GM12878 (cell line): Measurements from ENCODE around the gene MICAL3. TPM values are rescaled to one million over a fixed set of nuclear protein-coding genes. Genes with fewer than 3 reads are reported as not detected.
A peak's percentile ranks its signal among the peaks of the same experiment; 100 is the strongest.

ENCODE experiments used
- BACH1 ChIP-seq: fragments of 450-650 bp; IDR thresholded peaks from 2 replicates; pipeline ENCODE4 v1.6.1; 2017; ENCODE audit warnings: mild to moderate bottlenecking, borderline replicate concordance
- BHLHE40 ChIP-seq, 2 experiments: fragments of 450-650 bp in 1 of 2; IDR thresholded peaks; 2 replicates each; pipeline ENCODE4 v1.6.1; 2011 to 2017; ENCODE audit warnings: low read depth in 2 of 2, borderline replicate concordance in 1 of 2, improper control_type of control experiment in 1 of 2, low read length in 1 of 2, mild to moderate bottlenecking in 1 of 2
- EP300 ChIP-seq, 2 experiments: fragments of 150-350 bp in 1 of 2; IDR thresholded peaks; 2 replicates each; pipeline ENCODE4 v1.6.1; 2011 to 2012; ENCODE audit warnings: low read depth in 2 of 2, low read length in 2 of 2, borderline replicate concordance in 1 of 2, improper control_type of control experiment in 1 of 2, inconsistent platforms in 1 of 2; ENCODE audit not compliant: control insufficient read depth in 1 of 2
- FOXM1 ChIP-seq: IDR thresholded peaks from 2 replicates; pipeline ENCODE4 v1.6.1; 2012; ENCODE audit warnings: low read depth, mild to moderate bottlenecking, inconsistent platforms, low read length, moderate library complexity
- IKZF1 ChIP-seq: fragments of 450-650 bp; conservative IDR thresholded peaks from 2 replicates; pipeline ENCODE4 v1.6.1; 2017; ENCODE audit warnings: antibody characterized with exemption, mild to moderate bottlenecking
- IRF4 ChIP-seq: IDR thresholded peaks from 2 replicates; pipeline ENCODE4 v1.6.1; 2011; ENCODE audit warnings: low read depth, low read length
- MEF2A ChIP-seq: IDR thresholded peaks from 2 replicates; pipeline ENCODE4 v1.6.1; 2011; ENCODE audit warnings: low read depth, mild to moderate bottlenecking, low read length, moderate library complexity; ENCODE audit not compliant: insufficient read depth
- MTA3 ChIP-seq: IDR thresholded peaks from 2 replicates; pipeline ENCODE4 v1.6.1; 2012; ENCODE audit warnings: low read length, inconsistent platforms, borderline replicate concordance
- MXI1 ChIP-seq: fragments of 150-350 bp; IDR thresholded peaks from 2 replicates; pipeline ENCODE4 v1.6.1; 2011; ENCODE audit warnings: low read depth, mild to moderate bottlenecking, inconsistent platforms, low read length, improper control_type of control experiment
- NBN ChIP-seq: fragments of 450-650 bp; IDR thresholded peaks from 2 replicates; pipeline ENCODE4 v1.6.1; 2016
- POLR2AphosphoS5 ChIP-seq: IDR thresholded peaks from 2 replicates; pipeline ENCODE4 v1.6.1; 2011; ENCODE audit warnings: mild to moderate bottlenecking, low read length, inconsistent platforms
- STAT1 ChIP-seq: fragments of 450-650 bp; conservative IDR thresholded peaks from 2 replicates; pipeline ENCODE4 v1.6.1; 2014; ENCODE audit warnings: antibody characterized with exemption, mild to moderate bottlenecking
- SUZ12 ChIP-seq: fragments of 200-600 bp; sonication (generic); IDR thresholded peaks from one replicate; pipeline ENCODE4 v1.6.1; 2018; ENCODE audit warnings: antibody characterized with exemption, mild to moderate bottlenecking; ENCODE audit not compliant: unreplicated experiment
- TBL1XR1 ChIP-seq: IDR thresholded peaks from 2 replicates; pipeline ENCODE4 v1.6.1; 2012; ENCODE audit warnings: low read depth, low read length, improper control_type of control experiment
- TCF7 ChIP-seq: IDR thresholded peaks from 2 replicates; pipeline ENCODE4 v1.6.1; 2014; ENCODE audit warnings: antibody characterized with exemption, borderline replicate concordance
- YY1 ChIP-seq: IDR thresholded peaks from 2 replicates; pipeline ENCODE4 v1.6.1; 2011; ENCODE audit warnings: low read depth, mild to moderate bottlenecking, low read length
- ZNF217 ChIP-seq: fragments of 450-650 bp; IDR thresholded peaks from 2 replicates; pipeline ENCODE4 v1.6.1; 2017; ENCODE audit warnings: antibody characterized with exemption, mild to moderate bottlenecking
- ZNF274 ChIP-seq: IDR thresholded peaks from one replicate; pipeline ENCODE4 v1.8.0; 2011; ENCODE audit not compliant: insufficient read length, insufficient read depth
- polyA plus RNA-seq, 11 experiments: library from polyadenylated mRNA; depleted of rRNA in 4 of 11; unstranded in 6 of 11; stranded (reverse) in 5 of 11; fragments of >200 nt; fragmentation: Nextera tagmentation in 4 of 11; fragmentation: Illumina TruSeq in 1 of 11; extraction: Ambion mirVana in 4 of 11; extraction: Trizol in 1 of 11; gene quantifications; 1 replicate in 1 of 11; 2 replicates in 10 of 11; pipeline versions ENCODE4 v1.2.1 to v1.2.3, GENCODE V29; 2011 to 2016; ENCODE audit warnings: inconsistent platforms in 2 of 11, missing spikeins in 2 of 11, low read depth in 1 of 11
- total RNA-seq, 4 experiments: library from RNA; depleted of rRNA in 3 of 4; stranded (reverse); fragments of >200 nt in 3 of 4; fragmentation: Illumina TruSeq in 1 of 4; extraction: Trizol in 1 of 4; gene quantifications; 2 replicates each; pipeline versions ENCODE4 v1.2.1 to v1.2.3, GENCODE V29; 2013 to 2021
- TF ChIP-seq, protein P1 (sequence below): IDR thresholded peaks from 2 replicates; pipeline ENCODE4 v1.6.1; 2011; ENCODE audit warnings: borderline replicate concordance, low read depth, mild to moderate bottlenecking, moderate library complexity, low read length; ENCODE audit not compliant: insufficient read depth, poor library complexity, severe bottlenecking
- TF ChIP-seq, protein P2 (sequence below): fragments of 450-650 bp; IDR thresholded peaks from 2 replicates; pipeline ENCODE4 v1.6.1; 2017; ENCODE audit warnings: mild to moderate bottlenecking
- TF ChIP-seq, protein P3 (sequence below): fragments of 450-650 bp; IDR thresholded peaks from 2 replicates; pipeline ENCODE4 v1.6.1; 2018; ENCODE audit warnings: mild to moderate bottlenecking, low read depth, moderate library complexity; ENCODE audit not compliant: partially characterized antibody
- TF ChIP-seq, protein P4 (sequence below): fragments of 450-650 bp; IDR thresholded peaks from 2 replicates; pipeline ENCODE4 v1.6.1; 2016; ENCODE audit warnings: mild to moderate bottlenecking

Gene MICAL3
- total and polyA plus RNA-seq, 10 of the 15 experiments (the other 5 are each of a cell fraction or from before 2014, with no cell fraction given): 2.6 to 92.2 (median 24.0) TPM

DNA sequence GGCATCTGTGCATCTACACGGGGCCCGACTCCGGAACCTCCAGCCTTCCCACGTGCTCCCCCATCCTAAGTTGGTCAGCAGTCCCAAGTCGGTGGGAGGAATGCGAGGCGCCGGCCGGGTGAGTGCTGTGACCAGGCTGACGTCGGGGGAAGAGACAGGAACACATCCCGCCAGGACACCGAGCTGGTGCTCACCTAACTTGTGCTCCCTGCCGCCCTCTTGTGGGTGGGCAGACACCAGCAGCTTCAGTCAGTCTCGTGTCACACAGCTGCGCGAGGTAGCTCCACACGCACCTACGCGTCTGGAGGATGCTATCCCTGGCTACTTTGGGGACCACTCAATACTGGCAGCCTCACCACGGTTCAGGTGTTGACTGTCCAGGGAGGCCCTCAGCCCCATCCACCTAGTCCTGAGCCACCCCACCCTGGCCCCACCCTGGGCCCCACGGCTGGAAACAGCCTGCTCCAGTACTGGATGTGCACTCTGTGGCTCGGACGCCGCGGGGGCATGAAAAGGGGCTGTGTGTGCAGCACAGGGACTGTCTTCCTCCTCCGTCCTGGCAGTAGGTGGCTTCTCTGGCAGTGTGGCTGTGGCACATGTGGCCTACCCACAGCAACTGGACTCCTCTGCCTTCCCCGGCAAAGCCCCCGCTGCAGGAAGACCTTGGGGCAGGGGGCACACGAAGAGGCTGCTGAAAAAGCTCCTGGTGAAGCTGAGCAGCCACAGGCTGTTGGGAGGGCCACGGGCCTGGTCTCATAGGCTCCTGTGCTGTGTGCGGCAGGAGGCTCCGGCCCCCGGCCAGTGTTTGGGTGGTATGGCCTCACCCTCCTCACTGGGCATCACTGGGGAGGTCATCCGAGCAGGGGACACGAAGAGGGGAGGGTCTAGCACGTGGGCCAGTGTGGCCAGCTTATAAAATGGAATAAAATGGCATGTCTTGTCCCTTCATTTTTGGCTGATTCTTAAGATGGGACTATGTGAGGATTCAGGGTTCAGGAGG, 238.9 kb downstream of the MICAL3 start (continued):
- TF ChIP-seq MTA3 (no peak), BACH1 (peak; percentile 24; the same call in 1 of the 2 replicates), NBN (peak; percentile 35; the same call in 1 of the 2 replicates), TBL1XR1 (no peak), IRF4 (0 out of 2 replicates have a peak, but pooled peaks have one; percentile 31), IKZF1 (peak; percentile 41; the same call in 1 of the 2 replicates), SUZ12 (no peak), POLR2AphosphoS5 (peak; percentile 58; the same call in 1 of the 2 replicates), MEF2A (0 out of 2 replicates have a peak, but pooled peaks have one; percentile 24), YY1 (0 out of 2 replicates have a peak, but pooled peaks have one; percentile 37), EP300 (IDR thresholded peaks at IDR 0.05; ENCODE audit: borderline replicate concordance in 1 of 2, control insufficient read depth in 1 of 2, low read depth in 2 of 2, low read length in 2 of 2) (no peak), STAT1 (no peak), TCF7 (no peak), ZNF217 (no peak), BHLHE40 (IDR thresholded peaks at IDR 0.05; ENCODE audit: borderline replicate concordance in 1 of 2, low read depth in 2 of 2, low read length in 1 of 2) (peak; percentile 83 to 90), MXI1 (no peak), ZNF274 (no peak), FOXM1 (no peak)
- TF ChIP-seq, protein P1, sequence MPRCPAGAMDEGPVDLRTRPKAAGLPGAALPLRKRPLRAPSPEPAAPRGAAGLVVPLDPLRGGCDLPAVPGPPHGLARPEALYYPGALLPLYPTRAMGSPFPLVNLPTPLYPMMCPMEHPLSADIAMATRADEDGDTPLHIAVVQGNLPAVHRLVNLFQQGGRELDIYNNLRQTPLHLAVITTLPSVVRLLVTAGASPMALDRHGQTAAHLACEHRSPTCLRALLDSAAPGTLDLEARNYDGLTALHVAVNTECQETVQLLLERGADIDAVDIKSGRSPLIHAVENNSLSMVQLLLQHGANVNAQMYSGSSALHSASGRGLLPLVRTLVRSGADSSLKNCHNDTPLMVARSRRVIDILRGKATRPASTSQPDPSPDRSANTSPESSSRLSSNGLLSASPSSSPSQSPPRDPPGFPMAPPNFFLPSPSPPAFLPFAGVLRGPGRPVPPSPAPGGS: no peak
- TF ChIP-seq, protein P2, sequence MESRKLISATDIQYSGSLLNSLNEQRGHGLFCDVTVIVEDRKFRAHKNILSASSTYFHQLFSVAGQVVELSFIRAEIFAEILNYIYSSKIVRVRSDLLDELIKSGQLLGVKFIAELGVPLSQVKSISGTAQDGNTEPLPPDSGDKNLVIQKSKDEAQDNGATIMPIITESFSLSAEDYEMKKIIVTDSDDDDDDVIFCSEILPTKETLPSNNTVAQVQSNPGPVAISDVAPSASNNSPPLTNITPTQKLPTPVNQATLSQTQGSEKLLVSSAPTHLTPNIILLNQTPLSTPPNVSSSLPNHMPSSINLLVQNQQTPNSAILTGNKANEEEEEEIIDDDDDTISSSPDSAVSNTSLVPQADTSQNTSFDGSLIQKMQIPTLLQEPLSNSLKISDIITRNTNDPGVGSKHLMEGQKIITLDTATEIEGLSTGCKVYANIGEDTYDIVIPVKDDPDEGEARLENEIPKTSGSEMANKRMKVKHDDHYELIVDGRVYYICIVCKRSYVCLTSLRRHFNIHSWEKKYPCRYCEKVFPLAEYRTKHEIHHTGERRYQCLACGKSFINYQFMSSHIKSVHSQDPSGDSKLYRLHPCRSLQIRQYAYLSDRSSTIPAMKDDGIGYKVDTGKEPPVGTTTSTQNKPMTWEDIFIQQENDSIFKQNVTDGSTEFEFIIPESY: peak; percentile 90
- TF ChIP-seq, protein P3, sequence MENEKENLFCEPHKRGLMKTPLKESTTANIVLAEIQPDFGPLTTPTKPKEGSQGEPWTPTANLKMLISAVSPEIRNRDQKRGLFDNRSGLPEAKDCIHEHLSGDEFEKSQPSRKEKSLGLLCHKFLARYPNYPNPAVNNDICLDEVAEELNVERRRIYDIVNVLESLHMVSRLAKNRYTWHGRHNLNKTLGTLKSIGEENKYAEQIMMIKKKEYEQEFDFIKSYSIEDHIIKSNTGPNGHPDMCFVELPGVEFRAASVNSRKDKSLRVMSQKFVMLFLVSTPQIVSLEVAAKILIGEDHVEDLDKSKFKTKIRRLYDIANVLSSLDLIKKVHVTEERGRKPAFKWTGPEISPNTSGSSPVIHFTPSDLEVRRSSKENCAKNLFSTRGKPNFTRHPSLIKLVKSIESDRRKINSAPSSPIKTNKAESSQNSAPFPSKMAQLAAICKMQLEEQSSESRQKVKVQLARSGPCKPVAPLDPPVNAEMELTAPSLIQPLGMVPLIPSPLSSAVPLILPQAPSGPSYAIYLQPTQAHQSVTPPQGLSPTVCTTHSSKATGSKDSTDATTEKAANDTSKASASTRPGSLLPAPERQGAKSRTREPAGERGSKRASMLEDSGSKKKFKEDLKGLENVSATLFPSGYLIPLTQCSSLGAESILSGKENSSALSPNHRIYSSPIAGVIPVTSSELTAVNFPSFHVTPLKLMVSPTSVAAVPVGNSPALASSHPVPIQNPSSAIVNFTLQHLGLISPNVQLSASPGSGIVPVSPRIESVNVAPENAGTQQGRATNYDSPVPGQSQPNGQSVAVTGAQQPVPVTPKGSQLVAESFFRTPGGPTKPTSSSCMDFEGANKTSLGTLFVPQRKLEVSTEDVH: no peak
- TF ChIP-seq, protein P4, sequence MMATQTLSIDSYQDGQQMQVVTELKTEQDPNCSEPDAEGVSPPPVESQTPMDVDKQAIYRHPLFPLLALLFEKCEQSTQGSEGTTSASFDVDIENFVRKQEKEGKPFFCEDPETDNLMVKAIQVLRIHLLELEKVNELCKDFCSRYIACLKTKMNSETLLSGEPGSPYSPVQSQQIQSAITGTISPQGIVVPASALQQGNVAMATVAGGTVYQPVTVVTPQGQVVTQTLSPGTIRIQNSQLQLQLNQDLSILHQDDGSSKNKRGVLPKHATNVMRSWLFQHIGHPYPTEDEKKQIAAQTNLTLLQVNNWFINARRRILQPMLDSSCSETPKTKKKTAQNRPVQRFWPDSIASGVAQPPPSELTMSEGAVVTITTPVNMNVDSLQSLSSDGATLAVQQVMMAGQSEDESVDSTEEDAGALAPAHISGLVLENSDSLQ: no peak
